Measurements from ENCODE around the gene CNIH4.
"Not testable (repeated sequence)": the region's sequence is repeated elsewhere in the genome, so short reads cannot be mapped to it uniquely, and the experiment has no call there.

The CNIH4 gene

DNA sequence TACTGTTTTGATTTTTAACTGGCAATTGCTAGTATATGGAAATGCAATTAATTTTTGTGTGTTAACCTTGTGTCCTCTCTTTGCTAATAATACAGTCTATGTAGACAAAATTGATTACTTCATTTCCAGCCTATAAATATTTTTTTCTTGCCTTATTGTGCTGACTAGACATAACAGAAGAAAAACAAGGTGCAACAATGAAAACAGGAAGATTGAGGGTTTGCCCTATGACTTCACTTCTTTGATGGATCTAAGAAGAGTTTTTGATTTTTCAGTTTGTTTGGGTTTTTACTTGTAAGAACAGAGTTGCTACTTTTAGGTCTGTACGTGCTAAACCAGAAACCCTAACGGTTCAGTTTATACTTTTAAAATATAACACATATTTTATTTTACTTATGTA is 8.5 kb upstream of the CNIH4 start:
- no peak for DNase-seq (ENCODE audit: low read depth in 4 of 4, low spot score in 1 of 4)

DNA sequence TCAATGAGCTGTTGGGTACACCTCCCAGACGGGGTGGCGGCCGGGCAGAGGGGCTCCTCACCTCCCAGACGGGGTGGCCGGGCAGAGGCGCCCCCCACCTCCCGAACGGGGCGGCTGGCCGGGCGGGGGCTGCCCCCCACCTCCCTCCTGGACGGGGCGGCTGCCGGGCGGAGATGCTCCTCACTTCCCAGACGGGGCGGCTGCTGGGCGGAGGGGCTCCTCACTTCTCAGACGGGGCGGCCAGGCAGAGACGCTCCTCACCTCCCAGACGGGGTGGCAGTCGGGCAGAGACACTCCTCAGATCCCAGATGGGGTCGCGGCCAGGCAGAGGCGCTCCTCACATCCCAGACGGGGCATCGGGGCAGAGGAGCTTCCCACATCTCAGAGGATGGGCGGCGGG is 7.0 kb upstream of the CNIH4 start:
- not testable (repeated sequence) for DNase-seq (ENCODE audit: low read depth in 4 of 4, low spot score in 1 of 4)

DNA sequence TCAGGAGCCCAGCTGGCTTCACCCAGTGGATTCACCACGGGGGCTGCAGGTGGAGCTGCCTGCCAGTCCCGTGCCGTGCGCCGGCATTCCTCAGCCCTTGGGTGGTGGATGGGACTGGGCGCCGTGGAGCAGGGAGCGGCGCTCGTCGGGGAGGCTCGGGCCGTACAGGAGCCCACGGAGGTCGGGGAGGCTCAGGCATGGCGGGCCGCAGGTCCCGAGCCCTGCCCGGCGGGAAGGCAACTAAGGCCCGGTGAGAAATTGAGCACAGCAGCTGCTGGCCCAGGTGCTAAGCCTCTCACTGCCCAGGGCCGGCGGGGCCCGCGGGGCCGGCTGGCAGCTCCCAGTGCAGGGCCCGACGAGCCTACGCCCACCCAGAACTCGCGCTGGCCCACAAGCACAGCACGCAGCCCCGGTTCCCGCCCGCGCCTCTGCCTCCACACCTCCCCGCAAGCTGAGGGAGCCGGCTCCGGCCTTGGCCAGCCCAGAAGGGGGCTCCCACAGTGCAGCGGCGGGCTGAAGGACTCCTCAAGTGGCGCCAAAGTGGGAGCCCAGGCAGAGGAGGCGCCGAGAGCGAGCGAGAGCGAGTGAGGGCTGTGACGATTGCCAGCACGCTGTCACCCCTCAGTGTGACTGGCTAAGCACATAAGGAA is 4.1 kb upstream of the CNIH4 start:
- not testable (repeated sequence) for DNase-seq (ENCODE audit: low read depth in 4 of 4, low spot score in 1 of 4)

DNA sequence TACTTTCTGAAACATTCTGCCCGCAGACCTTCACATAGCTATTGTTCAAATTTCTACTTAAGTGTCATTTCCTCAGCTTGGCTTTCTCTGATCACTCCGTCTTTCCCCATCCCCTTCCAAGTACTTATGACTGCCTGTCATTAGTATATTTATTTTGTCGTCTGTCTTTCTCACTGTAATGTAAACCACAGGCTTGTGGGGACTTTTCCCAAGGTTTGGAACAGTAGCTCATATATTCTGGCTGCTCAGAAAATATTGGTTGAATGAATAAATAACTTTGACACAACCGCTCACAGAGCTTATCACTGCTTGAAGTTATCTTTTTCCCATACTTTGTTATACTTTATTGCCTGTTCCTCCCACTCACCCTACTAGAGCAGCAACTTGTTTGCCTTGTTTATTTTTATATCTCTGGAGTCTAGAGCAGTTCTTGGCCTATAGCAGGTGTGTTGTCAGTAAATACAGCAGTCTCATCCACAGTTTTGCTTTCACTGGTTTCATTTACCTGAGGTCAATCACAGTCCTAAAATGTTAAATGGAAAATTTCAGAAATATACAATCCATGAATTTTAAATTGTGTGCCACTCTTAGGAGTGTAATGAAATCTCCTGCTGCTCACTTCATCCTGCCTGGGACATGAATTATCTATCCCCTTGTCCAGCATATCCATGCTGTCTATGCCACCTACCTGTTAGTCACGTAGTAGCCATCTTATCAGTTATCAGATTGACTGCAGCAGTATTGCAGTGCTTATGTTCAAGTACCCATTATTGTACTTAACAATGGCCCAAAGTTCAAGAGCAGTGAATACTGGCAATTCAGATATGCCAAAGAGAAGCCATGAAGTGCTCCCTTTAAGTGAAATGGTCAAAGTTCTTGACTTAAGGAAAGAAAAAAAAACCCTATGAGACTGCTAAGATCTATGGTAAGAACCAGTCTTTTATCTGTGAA is 2.4 kb upstream of the CNIH4 start:
- DNase-seq (ENCODE audit: low read depth in 4 of 4, low spot score in 1 of 4): no peak

DNA sequence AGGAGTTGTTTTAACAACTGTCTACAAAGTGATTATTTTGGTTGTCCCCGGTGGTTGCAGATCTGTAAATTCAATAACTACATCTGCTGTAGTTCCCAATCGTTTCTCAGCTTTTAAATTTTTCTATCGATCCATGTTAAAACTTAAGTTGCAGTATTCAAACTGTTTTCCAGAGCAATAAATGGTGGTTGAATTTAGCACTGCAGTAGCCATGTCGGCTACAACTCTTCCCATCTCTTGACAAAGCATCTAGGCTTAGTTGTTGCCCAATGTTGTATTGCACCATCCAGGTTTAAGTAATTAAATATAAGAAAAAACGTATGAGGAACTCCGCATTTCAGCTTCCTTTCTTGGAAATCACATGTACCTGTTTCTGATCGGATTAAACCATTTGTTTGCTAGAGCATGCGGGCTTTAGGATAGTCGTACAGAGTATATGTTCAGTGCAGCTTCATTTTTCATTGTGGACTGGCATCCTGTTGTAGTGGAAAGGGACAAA is 996 bp downstream of the CNIH4 start:
- DNase-seq (ENCODE audit: low read depth in 4 of 4, low spot score in 1 of 4): no peak

DNA sequence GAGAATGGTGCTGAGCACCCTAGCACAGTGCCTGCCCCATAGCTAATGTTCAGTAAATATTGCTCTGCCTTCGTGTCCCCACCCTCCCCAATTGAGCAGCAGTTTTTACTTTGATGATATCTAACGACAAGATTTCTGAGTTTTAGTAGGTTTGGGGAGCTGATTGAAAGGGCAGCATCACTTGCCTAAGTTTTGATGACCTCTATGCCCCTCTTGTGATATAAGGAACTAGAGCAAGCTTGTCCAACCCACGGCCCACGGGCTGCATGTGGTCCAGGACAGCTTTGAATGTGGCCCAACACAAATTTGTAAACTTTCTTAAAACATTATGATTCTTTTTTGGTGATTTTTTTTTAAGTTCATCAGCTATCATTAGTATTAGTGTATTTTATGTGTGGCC is 1.6 kb downstream of the CNIH4 start:
- no peak for DNase-seq (ENCODE audit: low read depth in 4 of 4, low spot score in 1 of 4)

DNA sequence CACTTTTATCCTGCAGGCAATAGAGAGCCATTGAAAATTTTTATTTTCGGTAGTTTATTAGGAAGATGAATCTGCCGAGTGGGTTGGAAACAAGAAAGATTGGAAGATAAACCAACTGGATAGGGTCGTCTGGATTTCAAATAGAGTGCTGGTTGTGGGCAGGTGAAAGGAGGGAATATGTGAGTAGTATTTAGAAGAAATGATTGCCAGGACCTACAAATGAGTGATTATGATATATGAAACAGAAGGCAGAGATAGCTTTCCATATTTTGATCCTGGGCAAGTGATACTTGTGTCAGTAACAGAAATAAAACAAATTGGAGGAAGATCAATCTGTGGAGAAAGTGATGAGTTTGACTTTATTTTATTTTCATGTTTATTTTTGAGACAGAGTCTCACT is 2.5 kb downstream of the CNIH4 start:
- no peak for DNase-seq (ENCODE audit: low read depth in 4 of 4, low spot score in 1 of 4)

DNA sequence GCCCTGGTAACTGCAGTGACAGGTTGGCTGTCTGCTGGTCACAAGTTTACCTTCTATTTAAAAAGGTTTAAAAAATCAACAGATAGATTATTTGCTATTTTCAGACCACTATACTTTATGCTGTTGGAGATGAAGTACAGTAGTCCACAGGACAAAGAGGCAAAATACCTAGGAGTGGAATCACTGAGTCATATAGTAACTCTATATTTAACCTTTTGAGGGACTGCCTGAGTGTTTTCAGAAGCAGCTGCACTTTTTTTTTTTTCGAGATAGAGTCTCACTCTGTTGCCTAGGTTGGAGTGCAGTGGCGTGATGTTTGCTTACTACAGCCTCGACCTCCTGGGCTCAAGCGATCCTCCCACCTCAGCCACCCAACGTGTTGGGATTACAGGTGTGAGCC is 11.7 kb downstream of the CNIH4 start:
- DNase-seq (ENCODE audit: low read depth in 4 of 4, low spot score in 1 of 4): no peak

DNA sequence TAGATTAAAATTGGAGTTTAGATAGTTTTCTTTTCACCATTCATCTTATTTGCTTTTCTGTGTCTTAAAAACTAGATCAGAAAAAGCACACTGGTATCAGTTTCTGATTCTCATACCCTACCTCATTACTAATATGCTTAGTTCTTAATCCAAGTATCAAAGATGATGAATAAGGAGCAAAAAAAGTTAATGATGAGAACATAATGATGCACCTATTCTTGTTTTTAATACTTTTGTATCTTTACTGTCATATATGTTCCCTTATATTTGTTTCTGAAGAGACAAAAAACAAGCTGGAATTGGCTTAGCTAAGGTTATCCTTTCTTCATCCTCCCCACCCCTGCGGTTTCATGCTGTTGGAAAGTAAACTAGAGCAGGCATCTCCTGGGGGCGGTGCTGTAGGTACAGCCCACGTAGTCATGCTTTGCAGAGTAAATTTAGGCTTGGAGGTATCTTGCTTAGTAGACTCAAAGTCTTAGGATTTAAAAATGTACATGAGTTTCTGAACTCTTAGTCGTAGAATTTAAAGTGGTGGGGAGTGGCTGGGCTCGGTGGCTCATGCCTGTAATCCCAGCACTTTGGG is 16.4 kb downstream of the CNIH4 start:
- no peak for DNase-seq (ENCODE audit: low read depth in 4 of 4, low spot score in 1 of 4)

DNA sequence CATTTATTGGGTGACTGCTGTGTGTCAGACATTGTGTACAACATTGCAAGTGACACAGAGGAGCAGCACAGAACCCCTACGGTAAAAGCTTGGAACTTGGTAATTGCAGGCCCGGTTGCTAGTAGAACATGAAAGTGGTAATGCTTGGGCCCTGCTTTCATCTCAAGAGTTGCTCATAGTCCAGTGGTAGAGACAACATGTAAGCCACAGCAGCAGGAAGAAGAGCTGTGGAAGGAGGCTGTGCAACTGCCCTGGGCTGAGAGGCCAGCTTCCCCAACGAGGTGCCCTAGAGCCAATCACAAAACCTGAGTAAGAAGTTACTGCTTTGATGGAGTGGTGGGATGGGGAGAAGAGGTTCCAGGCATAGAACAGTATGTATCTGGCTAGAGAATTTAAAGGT is 18.4 kb downstream of the CNIH4 start:
- no peak for DNase-seq (ENCODE audit: low read depth in 4 of 4, low spot score in 1 of 4)

DNA sequence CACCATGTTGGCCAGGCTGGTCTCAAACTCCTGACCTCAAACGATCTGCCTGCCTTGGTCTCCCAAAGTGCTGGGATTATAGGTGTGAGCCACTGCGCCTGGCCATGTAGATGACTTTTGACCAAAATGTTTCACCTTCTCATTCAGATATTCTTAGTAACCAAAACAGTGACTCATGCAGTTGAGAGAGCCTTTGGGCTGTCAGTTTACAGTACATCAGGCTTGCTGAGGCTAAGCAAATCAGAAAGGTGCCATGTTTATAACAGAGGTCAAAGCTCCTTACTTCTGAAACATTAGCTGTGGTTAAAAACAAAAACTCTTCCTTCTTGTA is 21.0 kb downstream of the CNIH4 start:
- DNase-seq (ENCODE audit: low read depth in 4 of 4, low spot score in 1 of 4): peak in 1 of 4 experiments; percentile 20

DNA sequence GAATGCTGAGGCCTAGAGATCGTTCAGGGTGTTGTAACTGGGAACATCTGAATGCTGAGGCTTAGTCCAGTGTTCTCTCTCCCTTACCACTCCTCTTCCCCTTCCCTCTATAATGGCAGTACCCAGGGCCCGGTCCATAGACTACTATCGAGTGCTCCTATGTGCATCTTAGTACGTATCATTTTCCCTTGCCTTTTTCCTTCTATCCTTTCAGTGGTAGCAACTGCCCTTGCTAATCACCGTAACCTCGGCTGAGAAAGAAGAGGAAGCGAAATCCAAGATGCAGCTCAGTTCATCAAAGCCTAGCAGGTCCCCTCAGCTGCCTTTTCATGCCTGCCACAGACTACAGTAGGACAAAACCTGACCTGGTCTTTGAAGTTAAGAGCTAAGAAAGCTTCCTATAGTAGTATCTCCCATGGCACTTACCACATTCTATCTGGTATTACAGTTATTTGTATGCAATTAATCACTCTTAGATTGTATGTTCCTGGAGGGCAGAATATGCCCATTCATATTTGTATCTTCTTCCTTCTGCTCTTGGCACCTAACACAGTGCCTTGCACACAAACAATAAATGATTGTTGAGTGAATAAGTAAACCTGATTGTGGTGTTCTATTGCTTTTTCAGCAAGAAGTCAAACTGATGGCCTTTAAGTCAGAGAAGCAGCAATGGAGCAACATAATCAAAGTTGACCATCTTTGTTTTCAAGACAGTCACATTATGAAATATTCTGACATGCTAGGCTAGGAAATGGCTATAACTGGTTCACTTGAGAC is 22.4 kb downstream of the CNIH4 start:
- DNase-seq (ENCODE audit: low read depth in 4 of 4, low spot score in 1 of 4): no peak

DNA sequence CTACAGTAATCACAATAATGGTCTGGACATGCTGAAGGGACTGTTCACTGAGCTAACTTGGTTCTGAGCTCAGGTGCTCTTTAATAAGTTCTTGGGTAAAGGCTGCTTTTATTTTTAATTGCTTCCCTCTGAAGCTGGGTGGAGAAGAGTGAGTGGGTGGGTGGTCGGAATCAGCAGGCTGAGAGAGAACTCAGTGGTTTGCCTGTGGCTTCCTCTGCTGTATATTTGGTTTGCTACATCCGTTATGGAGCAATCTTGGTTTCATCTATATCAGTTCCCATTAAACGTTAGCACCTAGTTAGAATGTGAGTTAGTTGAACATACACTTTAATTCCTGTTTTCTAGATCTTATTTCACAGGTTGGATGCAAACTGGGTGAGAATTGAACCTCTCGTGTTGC is 23.3 kb downstream of the CNIH4 start:
- peak in 2 of 4 experiments; percentile 10 to 39 for DNase-seq (ENCODE audit: low read depth in 4 of 4, low spot score in 1 of 4)

DNA sequence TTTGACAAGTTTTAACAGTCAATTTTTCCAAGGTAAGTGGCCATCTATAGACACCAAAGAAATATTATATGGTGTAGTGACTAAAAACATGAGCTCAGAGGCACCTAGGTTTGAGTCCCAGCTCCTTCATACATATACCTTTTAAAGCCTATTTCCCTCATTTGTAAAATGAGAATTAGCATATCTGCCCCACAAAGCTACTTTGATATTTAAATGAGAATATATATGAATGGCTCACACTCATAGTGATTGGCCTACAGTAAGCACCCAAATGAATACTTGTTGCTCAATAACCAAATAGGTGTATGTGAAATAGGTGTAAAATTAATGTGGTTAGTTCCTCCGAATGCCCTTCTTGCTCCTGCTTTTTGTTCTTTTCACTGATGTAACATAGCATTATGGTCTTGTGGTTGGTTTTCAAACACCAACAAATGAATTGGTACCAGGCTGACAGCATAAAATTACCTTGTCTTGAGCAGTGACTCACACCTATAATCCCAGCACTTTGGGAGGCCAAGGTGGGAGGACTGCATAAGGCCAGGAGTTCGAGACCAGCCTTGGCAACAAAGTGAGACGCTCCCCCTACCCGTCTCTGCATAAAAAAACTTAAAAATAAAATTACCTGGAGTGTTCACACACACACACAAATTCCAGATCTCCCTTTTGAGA is 25.3 kb downstream of the CNIH4 start:
- no peak for DNase-seq (ENCODE audit: low read depth in 4 of 4, low spot score in 1 of 4)

DNA sequence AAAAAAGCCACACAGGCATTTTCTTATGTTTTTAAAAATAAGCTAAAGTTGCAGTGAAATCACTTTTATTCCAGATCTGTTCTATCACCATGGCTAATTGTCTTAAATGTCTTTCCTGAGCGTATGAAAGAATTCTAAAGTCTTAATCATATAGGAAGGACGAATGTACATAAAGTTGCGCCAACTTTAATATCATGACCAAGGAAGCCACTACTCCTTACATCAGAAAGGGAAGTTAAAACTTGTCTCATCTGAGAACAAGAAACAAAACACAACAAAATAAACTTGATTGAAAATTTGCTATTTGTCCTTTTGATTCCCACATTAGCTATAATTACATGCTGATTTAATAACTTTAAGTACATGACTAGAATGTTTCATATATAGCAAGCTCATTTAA is 26.5 kb downstream of the CNIH4 start:
- no peak for DNase-seq (ENCODE audit: low read depth in 4 of 4, low spot score in 1 of 4)

DNA sequence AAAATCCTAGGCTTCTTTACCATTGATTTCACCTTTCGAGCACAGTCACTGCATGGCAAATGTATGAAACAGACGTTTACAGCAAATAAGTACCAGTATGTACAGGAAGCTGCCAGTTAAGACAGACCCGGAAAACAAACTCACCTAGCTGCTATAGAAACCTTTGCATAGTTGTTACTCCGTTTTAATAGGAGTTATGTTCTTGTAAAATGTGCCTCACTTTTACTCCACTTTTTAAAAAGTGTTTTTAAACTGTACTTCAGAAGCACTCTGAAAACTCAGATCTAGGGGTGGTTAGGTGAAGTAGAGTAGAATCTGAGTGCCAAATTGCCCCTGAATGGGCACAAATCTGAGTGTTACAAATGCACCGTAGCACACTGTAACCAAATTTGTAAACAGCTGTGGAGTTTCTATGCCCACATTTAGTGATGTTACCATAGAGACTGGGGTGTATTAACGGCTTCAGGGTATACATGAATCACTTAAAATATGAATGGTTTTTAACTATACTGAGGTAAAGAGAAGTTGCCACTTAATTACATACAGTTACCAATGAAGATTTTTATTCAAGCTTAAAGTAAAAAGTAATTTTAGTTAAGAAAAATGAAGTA is 30.7 kb downstream of the CNIH4 start:
- DNase-seq (ENCODE audit: low read depth in 4 of 4, low spot score in 1 of 4): no peak

DNA sequence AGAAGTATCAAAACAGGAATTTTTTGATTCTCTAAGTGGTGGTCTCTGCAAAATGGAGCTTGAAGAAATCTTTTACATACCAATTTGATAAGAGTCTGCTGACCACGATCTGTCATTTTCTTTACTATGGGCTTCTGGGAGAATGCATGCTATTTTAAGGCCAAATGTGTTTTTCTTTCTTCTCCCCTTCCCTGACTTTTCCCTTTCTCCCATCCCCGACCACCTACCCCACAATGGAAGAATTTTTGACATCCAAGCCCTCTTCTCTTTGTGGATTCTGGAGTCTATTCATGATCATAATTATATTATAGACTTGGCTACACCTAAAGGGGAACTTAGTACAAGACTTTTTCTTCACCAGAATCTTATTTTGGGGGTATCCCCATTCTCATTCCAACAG is 31.3 kb downstream of the CNIH4 start:
- DNase-seq (ENCODE audit: low read depth in 4 of 4, low spot score in 1 of 4): no peak

DNA sequence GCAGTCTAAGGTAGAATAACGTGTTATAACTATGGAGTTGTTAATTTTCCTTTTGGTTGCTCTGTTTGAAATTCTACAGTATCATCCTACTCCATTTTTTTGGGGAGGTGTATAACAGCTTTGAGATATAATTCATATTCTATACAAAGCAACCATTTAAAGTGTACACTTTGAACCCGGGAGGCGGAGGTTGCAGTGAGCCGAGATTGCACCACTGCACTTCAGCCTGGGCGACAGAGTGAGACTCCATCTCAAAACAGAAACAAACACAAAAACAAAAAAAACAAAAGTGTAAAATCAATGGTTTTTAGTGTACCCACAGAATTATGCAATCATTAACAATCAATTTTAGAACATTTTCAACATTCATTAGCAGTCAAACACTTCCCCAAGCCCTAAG is 33.8 kb downstream of the CNIH4 start:
- DNase-seq (ENCODE audit: low read depth in 4 of 4, low spot score in 1 of 4): no peak

DNA sequence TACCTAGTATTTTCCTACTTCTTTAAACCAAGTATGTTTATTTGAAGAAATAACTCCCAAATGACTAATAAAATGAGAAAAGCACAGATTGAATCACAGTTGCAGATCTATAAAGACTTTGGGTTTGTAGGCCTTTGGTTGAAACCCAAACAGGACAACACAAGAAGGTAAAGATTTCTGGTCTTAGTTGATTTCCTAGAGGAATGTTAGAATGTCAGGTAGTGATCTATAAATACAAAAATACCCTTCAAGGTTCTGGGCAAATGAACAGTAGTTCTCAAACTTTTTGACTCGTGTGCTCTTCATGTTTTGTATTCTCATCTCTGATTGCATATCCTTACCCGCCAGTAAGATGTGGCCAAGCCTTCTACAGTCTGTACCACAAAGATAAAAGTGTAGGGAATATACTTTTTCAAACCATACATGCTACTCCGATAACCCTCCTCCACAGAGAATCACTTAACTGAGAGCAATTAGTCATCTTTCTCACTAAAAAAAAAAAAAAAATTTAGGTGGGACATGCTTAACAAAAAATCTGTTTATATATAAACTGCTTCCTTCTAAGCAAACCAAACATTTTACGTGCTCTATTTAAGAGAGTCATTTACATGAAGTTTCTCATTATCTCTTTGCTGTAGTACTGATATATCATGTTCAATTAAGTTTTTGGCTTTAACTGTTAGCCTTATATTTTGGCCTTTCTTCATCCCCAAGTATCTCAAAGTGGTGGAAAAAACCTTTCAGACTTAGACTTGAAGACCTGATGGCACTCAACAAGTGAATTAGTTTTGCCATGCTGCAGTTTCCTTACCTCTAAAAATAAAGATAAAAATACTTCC is 36.0 kb downstream of the CNIH4 start:
- no peak for DNase-seq (ENCODE audit: low read depth in 4 of 4, low spot score in 1 of 4)

DNA sequence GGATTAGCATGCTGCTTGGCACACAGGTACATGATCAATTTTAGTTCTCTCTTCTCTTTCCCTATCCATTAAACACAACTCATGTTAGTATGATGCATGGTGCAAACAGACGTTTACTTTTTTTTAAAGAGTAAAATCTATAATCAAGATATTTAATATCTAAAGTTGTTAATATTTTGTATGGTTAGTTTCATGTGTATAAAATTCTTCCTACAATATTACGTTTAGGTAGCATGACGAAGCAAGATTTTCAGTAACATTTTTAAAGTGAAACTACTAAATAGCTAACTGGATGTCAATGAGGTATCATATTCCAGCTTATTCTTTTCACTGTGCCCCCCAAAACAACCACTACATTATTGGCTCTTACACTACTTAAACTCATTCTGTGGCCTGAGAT is 36.6 kb downstream of the CNIH4 start:
- no peak for DNase-seq (ENCODE audit: low read depth in 4 of 4, low spot score in 1 of 4)
